B cell (primary cell): ENCODE data around the gene SEMA4D. TPM values are rescaled to one million over a fixed set of nuclear protein-coding genes. Genes with fewer than 3 reads are reported as not detected.
A peak's percentile ranks its signal among the peaks of the same experiment; 100 is the strongest.

Experiments
- ATAC-seq: fragments of 200-7000 bp; cut with Tn5 transposase; one replicate; pipeline ENCODE4 v1.10.0; 2021; ENCODE audit warnings: low read depth, mild to moderate bottlenecking, moderate number of reproducible peaks, moderate library complexity
- CTCF ChIA-PET: fragments of 350-600 bp; sonication (Branson Sonifier 250); formaldehyde crosslinking; loops from one replicate; lab custom pipeline; 2021; ENCODE audit warnings: antibody characterized with exemption, inconsistent platforms; lab: Charles Lee
- POLR2A ChIA-PET: fragments of 350-600 bp; sonication (Branson Sonifier 250); formaldehyde crosslinking; loops from one replicate; lab custom pipeline; 2021; ENCODE audit warnings: antibody characterized with exemption; lab: Charles Lee
- DNase-seq: peaks from one replicate; pipeline ENCODE4 v3.0.0; 2013
- H2AFZ ChIP-seq: 2 replicates; pipeline ENCODE4 v1.6.1; 2012; ENCODE audit warnings: mild to moderate bottlenecking, low read depth, low read length; ENCODE audit not compliant: insufficient read depth, poor library complexity, severe bottlenecking
- H3K27ac ChIP-seq, 2 donors: 1 replicate in 1 of 2; 2 replicates in 1 of 2; pipeline ENCODE4 v1.5.1; 2012 to 2013; ENCODE audit warnings: low read length in 2 of 2, mild to moderate bottlenecking in 2 of 2, moderate library complexity in 1 of 2
- H3K27me3 ChIP-seq, 4 experiments: fragments of 200-600 bp in 1 of 4; sonication (generic) in 1 of 4; replicated peaks in 1 of 4; 1 replicate in 2 of 4; 2 replicates in 2 of 4; pipeline versions ENCODE4 v1.6.1 to v1.7.0; 2013 to 2016; ENCODE audit warnings: low read length in 3 of 4, mild to moderate bottlenecking in 2 of 4, mixed read lengths in 1 of 4, moderate library complexity in 1 of 4; ENCODE audit not compliant: insufficient read depth in 4 of 4, control insufficient read depth in 3 of 4; ENCODE audit errors: control extremely low read depth in 1 of 4
- H3K36me3 ChIP-seq, 2 experiments: replicated peaks in 1 of 2; 1 replicate in 1 of 2; 2 replicates in 1 of 2; pipeline versions ENCODE4 v1.6.1 to v1.7.1; 2013; ENCODE audit warnings: low read length in 1 of 2; ENCODE audit not compliant: insufficient read depth in 2 of 2, control insufficient read depth in 1 of 2; ENCODE audit errors: control extremely low read depth in 1 of 2, extremely low read depth in 1 of 2
- H3K4me1 ChIP-seq, 2 donors: fragments of 200-600 bp in 1 of 2; sonication (generic) in 1 of 2; 1 replicate in 1 of 2; 2 replicates in 1 of 2; pipeline versions ENCODE4 v1.5.1 to v1.6.1; 2013 to 2017; ENCODE audit warnings: low read length in 2 of 2; ENCODE audit not compliant: control insufficient read depth in 2 of 2, insufficient read depth in 2 of 2
- H3K4me2 ChIP-seq: replicated peaks from 2 replicates; pipeline ENCODE3; 2012; ENCODE audit warnings: mild to moderate bottlenecking, low read depth, low read length; ENCODE audit not compliant: poor library complexity, severe bottlenecking
- H3K4me3 ChIP-seq, 5 experiments: fragments of 200-600 bp in 1 of 5; sonication (generic) in 1 of 5; 1 replicate in 3 of 5; 2 replicates in 2 of 5; pipeline versions ENCODE4 v1.5.1 to v1.7.0; 2011 to 2016; ENCODE audit warnings: low read length in 4 of 5, mild to moderate bottlenecking in 4 of 5, low read depth in 2 of 5, control low read depth in 1 of 5, moderate library complexity in 1 of 5; ENCODE audit not compliant: insufficient read depth in 1 of 5; ENCODE audit errors: control extremely low read depth in 1 of 5, extremely low read depth in 1 of 5
- H3K79me2 ChIP-seq: fragments of 200-600 bp; sonication (generic); one replicate; pipeline ENCODE4 v1.6.0; 2016; ENCODE audit warnings: low read length; ENCODE audit not compliant: control insufficient read depth, insufficient read depth
- H3K9ac ChIP-seq: fragments of 200-600 bp; sonication (generic); 2 replicates; pipeline ENCODE4 v1.6.1; 2017; ENCODE audit warnings: mild to moderate bottlenecking, low read length, moderate library complexity
- H3K9me3 ChIP-seq, 3 donors: one replicate each; pipeline versions ENCODE4 v1.6.1 to v1.7.1; 2013; ENCODE audit warnings: low read length in 2 of 3; ENCODE audit not compliant: control insufficient read depth in 2 of 3, insufficient read depth in 1 of 3; ENCODE audit errors: control extremely low read depth in 1 of 3
- H4K20me1 ChIP-seq: 2 replicates; pipeline ENCODE4 v1.6.0; 2012; ENCODE audit warnings: mild to moderate bottlenecking, low read length; ENCODE audit not compliant: insufficient read depth, control insufficient read depth, poor library complexity, severe bottlenecking
- H3K27ac Mint-ChIP-seq: one replicate; pipeline ENCODE4 v1.8.0; 2021; ENCODE audit warnings: mixed read lengths
- H3K27me3 Mint-ChIP-seq: one replicate; pipeline ENCODE4 v1.8.0; 2021; ENCODE audit warnings: mixed read lengths
- H3K4me1 Mint-ChIP-seq: one replicate; pipeline ENCODE4 v1.8.0; 2021; ENCODE audit warnings: mixed read lengths
- H3K4me3 Mint-ChIP-seq: one replicate; pipeline ENCODE4 v1.8.0; 2021; ENCODE audit warnings: mixed read lengths
- H3K9me3 Mint-ChIP-seq: one replicate; pipeline ENCODE4 v1.8.0; 2022; ENCODE audit warnings: mixed read lengths; ENCODE audit not compliant: insufficient read depth
- CTCF ChIP-seq: fragments of 200-600 bp; IDR thresholded peaks from one replicate; pipeline ENCODE4 v1.8.0; 2022; ENCODE audit warnings: antibody characterized with exemption, mild to moderate bottlenecking
- EZH2 ChIP-seq: IDR thresholded peaks from 2 replicates; pipeline ENCODE4 v1.6.1; 2012; ENCODE audit warnings: borderline replicate concordance, low read depth, mild to moderate bottlenecking, moderate library complexity, low read length; ENCODE audit not compliant: insufficient read depth, poor library complexity, severe bottlenecking
- WGBS: methylation state at CpG from one replicate; pipeline ENCODE4 v1.1.5; 2013; ENCODE audit warnings: missing lambda C conversion rate; ENCODE audit not compliant: insufficient coverage; 5-methylcytosine and 5-hydroxymethylcytosine counted together
- intact Hi-C: fragments of 100-400 bp; cut with micrococcal nuclease; formaldehyde crosslinking; loops from one replicate; pipeline ENCODE4 v1.10.0; 2022
- polyA plus RNA-seq: library from polyadenylated mRNA; depleted of rRNA; stranded (reverse); fragments of >200 nt; gene quantifications from 2 replicates; pipeline ENCODE4 v1.2.3, GENCODE V29; 2012
- total RNA-seq, 2 donors: library from RNA; stranded (reverse); fragments of 120-200 nt in 1 of 2; gene quantifications; 1 replicate in 1 of 2; 2 replicates in 1 of 2; pipeline versions ENCODE4 v1.2.3 to v1.2.4, GENCODE V29; 2013 to 2022

SEMA4D gene
- total and polyA plus RNA-seq, 2 donors (not counting 1 experiment from before 2014, with no cell fraction given): 53.6 to 231 TPM

GRCh38 chr9:89542401-89543021 is 44.6 kb upstream of the SEMA4D start:
- ChIA-PET POLR2A (interaction anchor here (0.7 to 1.6 kb wide), 3 partner anchors 10 to 58 kb away, joined by 3 to 5 read pairs (median 4); no protein-coding TSS in a partner anchor), CTCF (interaction anchor here (0.8 to 2.5 kb wide), 11 partner anchors 12 to 167 kb away, joined by 3 to 11 read pairs (median 3); no protein-coding TSS in a partner anchor)
- H4K20me1 ChIP-seq: no peaks in the 10 kb centered on the region
- no peak overlapping the region for H2AFZ ChIP-seq
- no peak overlapping the region for H3K4me3 ChIP-seq
- intact Hi-C loops: no loop called here
- H3K4me2 ChIP-seq: peak overlapping the region; percentile 53
- Mint-ChIP-seq H3K27ac (peak overlapping the region; percentile 87), H3K9me3 (peaks cover 9% of the 10 kb centered on the region), H3K4me1 (peaks cover 32% of the 10 kb centered on the region), H3K27me3 (no peaks in the 10 kb centered on the region), H3K4me3 (peak overlapping the region; percentile 48)
- H3K9me3 ChIP-seq: peaks cover 1 to 13% (median 12%) of the 10 kb centered on the region in 3 donors
- TF ChIP-seq EZH2 (no peak), CTCF (no peak)
- H3K9ac ChIP-seq: no peak overlapping the region
- H3K79me2 ChIP-seq: peaks cover 8% of the 10 kb centered on the region
- peak; percentile 66 for ATAC-seq
- no peaks in the 10 kb centered on the region for H3K27me3 ChIP-seq
- no peak overlapping the region for H3K27ac ChIP-seq
- DNase-seq: peak; percentile 35
- no peaks in the 10 kb centered on the region for H3K36me3 ChIP-seq
- H3K4me1 ChIP-seq: peaks cover 25 to 29% of the 10 kb centered on the region in 2 donors
- WGBS: 73% methylated on average over 11 of the region's 11 CpGs

GRCh38 chr9:89541798-89542197 is 43.9 kb upstream of the SEMA4D start:
- H3K9me3 Mint-ChIP-seq: peaks cover 9% of the 10 kb centered on the region
- DNase-seq: peak; percentile 72
- ChIA-PET CTCF (interaction anchor here (0.8 to 2.5 kb wide), 8 partner anchors 11 to 167 kb away, joined by 3 to 11 read pairs (median 4); no protein-coding TSS in a partner anchor), POLR2A (interaction anchor here (0.6 to 1.6 kb wide), 4 partner anchors 9 to 579 kb away, joined by 3 to 5 read pairs (median 4); no protein-coding TSS in a partner anchor)
- Histone ChIP-seq H2AFZ (no peak overlapping the region), H3K79me2 (peaks cover 8% of the 10 kb centered on the region), H3K4me2 (peak overlapping the region; percentile 53), H3K36me3 (no peaks in the 10 kb centered on the region), H3K4me3 (no peak overlapping the region), H4K20me1 (no peaks in the 10 kb centered on the region), H3K9me3 (peaks cover 1 to 13% (median 9%) of the 10 kb centered on the region in 3 donors), H3K4me1 (peaks cover 32 to 36% of the 10 kb centered on the region in 2 donors), H3K9ac (no peak overlapping the region), H3K27me3 (no peaks in the 10 kb centered on the region), H3K27ac (no peak overlapping the region)
- H3K27me3 Mint-ChIP-seq: no peaks in the 10 kb centered on the region
- intact Hi-C loops: loop anchor here (2.0 kb wide), 1 partner anchor 43 kb away; the partner anchor contains the start of gene SEMA4D
- peaks cover 38% of the 10 kb centered on the region for H3K4me1 Mint-ChIP-seq
- ATAC-seq: peak; percentile 87
- peak overlapping the region; percentile 48 for H3K4me3 Mint-ChIP-seq
- no peak for TF ChIP-seq CTCF
- TF ChIP-seq EZH2: no peak
- peak overlapping the region; percentile 87 for H3K27ac Mint-ChIP-seq
- WGBS: 20% methylated on average over 3 of the region's 3 CpGs
